ENCODE results near the gene PNMA5. TPM values are rescaled to one million over a fixed set of nuclear protein-coding genes. Genes with fewer than 3 reads are reported as not detected.

The PNMA5 gene
- total and polyA plus RNA-seq, 2 donors (not counting 3 experiments of a cell fraction or from before 2014, with no cell fraction given) = not detected

GRCh38 chrX:153029875-153030274 is 36.0 kb upstream of the PNMA5 start:
- no peaks in the 10 kb centered on the region for H3K27me3 ChIP-seq (ENCODE audit: control insufficient read depth in 2 of 2, insufficient read depth in 2 of 2, low read length in 2 of 2)
- no peak overlapping the region for H3K27ac ChIP-seq (ENCODE audit: insufficient read depth, low read depth, low read length)
- TF ChIP-seq EZH2 (IDR thresholded peaks at IDR 0.05; ENCODE audit: borderline replicate concordance, low read depth, low read length, severe bottlenecking) (no peak), JUN (IDR thresholded peaks at IDR 0.05; ENCODE audit: borderline replicate concordance, insufficient read depth, insufficient read length, low read depth) (no peak), POLR2AphosphoS5 (IDR thresholded peaks at IDR 0.05; ENCODE audit: insufficient read depth, low read depth, low read length) (no peak), POLR2A (IDR thresholded peaks at IDR 0.05; ENCODE audit: low read depth, low read length) (no peak), MYC (IDR thresholded peaks at IDR 0.05; ENCODE audit: low read depth, low read length) (no peak)
- TF ChIP-seq, protein P1, sequence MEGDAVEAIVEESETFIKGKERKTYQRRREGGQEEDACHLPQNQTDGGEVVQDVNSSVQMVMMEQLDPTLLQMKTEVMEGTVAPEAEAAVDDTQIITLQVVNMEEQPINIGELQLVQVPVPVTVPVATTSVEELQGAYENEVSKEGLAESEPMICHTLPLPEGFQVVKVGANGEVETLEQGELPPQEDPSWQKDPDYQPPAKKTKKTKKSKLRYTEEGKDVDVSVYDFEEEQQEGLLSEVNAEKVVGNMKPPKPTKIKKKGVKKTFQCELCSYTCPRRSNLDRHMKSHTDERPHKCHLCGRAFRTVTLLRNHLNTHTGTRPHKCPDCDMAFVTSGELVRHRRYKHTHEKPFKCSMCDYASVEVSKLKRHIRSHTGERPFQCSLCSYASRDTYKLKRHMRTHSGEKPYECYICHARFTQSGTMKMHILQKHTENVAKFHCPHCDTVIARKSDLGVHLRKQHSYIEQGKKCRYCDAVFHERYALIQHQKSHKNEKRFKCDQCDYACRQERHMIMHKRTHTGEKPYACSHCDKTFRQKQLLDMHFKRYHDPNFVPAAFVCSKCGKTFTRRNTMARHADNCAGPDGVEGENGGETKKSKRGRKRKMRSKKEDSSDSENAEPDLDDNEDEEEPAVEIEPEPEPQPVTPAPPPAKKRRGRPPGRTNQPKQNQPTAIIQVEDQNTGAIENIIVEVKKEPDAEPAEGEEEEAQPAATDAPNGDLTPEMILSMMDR (IDR thresholded peaks at IDR 0.05; ENCODE audit: extremely low read depth in 1 of 2, insufficient read depth in 1 of 2, low read depth in 1 of 2, low read length in 2 of 2) = no peak
- TF ChIP-seq, protein P2, sequence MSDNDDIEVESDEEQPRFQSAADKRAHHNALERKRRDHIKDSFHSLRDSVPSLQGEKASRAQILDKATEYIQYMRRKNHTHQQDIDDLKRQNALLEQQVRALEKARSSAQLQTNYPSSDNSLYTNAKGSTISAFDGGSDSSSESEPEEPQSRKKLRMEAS (IDR thresholded peaks at IDR 0.05; ENCODE audit: insufficient read depth, insufficient read length) = no peak
- intact Hi-C loops (cut with micrococcal nuclease) = loop anchor here (10.0 kb wide), 1 partner anchor 405 kb away; no protein-coding TSS in a partner anchor
- H3K9me1 ChIP-seq (replicated peaks; ENCODE audit: control insufficient read depth, extremely low read depth, insufficient read depth, low read length) = no peaks in the 10 kb centered on the region
- ChIA-PET CTCF (interaction anchor here (1.6 kb wide), 1 partner anchor 88 kb away, joined by 6 read pairs; no protein-coding TSS in a partner anchor), POLR2A (no interaction called here)
- H3K36me3 ChIP-seq (ENCODE audit: control insufficient read depth in 2 of 2, extremely low read depth in 1 of 2, insufficient read depth in 2 of 2, low read length in 2 of 2) = no peaks in the 10 kb centered on the region
- H3K4me1 ChIP-seq (ENCODE audit: control insufficient read depth, extremely low read depth, insufficient read depth, low read length) = no peaks in the 10 kb centered on the region
- dilution Hi-C loops (cut with MboI; ENCODE audit: extremely low pct_ligation_motif_present, low sequenced_read_pairs) = no loop called here
- no TSS peak for BruUV-seq (replicated peaks)
- H2AFZ ChIP-seq (ENCODE audit: low read depth, low read length) = no peak overlapping the region
- no peak for FAIRE-seq
- H3K79me2 ChIP-seq (ENCODE audit: control insufficient read depth, insufficient read depth, low read length) = no peaks in the 10 kb centered on the region
- no peaks in the 10 kb centered on the region for H4K20me1 ChIP-seq (replicated peaks; ENCODE audit: control insufficient read depth, extremely low read depth, insufficient read depth, low read length)
- DNase-seq (ENCODE audit: low read depth, low spot score) = no peak
- no peak overlapping the region for H3K4me2 ChIP-seq (ENCODE audit: insufficient read depth, low read length)
- H3K4me3 ChIP-seq (replicated peaks in 1 of 3; ENCODE audit: insufficient read depth in 1 of 3, low read depth in 1 of 3, low read length in 3 of 3) = no peak overlapping the region
- H3K9me3 ChIP-seq (replicated peaks; ENCODE audit: control insufficient read depth, insufficient read depth, low read length) = no peaks in the 10 kb centered on the region
- H3K9ac ChIP-seq (replicated peaks; ENCODE audit: extremely low read depth, insufficient read depth, low read length) = no peak overlapping the region

All from endothelial cell of umbilical vein (primary cell).